ENCODE data around the gene CELF6. TPM values are rescaled to one million over a fixed set of nuclear protein-coding genes. Genes with fewer than 3 reads are reported as not detected.

The CELF6 gene
- polyA plus RNA-seq, 1 of the 3 experiments (the other 2 are of a cell fraction) = 0.20 TPM

DNA sequence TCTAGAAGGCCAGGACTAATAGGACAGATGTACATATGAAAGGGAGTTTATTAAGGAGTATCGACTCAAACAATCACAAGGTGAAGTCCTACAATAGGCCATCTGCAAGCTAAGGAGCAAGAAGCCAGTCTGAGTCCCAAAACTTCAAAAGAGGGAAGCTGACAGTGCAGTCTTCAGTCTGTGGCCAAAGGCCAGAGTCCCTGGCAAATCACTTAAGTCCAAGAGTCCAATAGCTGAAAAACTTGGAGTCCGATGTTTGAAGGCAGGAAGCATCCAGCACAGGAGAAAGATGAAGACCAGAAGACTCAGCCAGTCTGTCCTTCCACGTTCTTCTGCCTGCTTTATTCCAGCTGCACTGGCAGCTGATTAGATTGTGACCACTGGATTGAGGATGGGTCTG lies 11.1 kb upstream of the CELF6 start:
- 93% methylated on average over 3 of the region's 3 CpGs for WGBS (ENCODE audit: low lambda C conversion rate)
- H3K27me3 ChIP-seq (ENCODE audit: insufficient read depth) = no peaks in the 10 kb centered on the region
- ChIA-PET POLR2A (no interaction called here), CTCF (interaction anchor here (0.6 to 0.8 kb wide), 2 partner anchors 10 to 17 kb away, joined by 3 read pairs; no protein-coding TSS in a partner anchor)
- no peak overlapping the region for H2AFZ ChIP-seq (ENCODE audit: low read depth)
- no peaks in the 10 kb centered on the region for H3K79me2 ChIP-seq (ENCODE audit: insufficient read depth)
- H3K9me3 ChIP-seq = no peaks in the 10 kb centered on the region
- H3K4me1 ChIP-seq (ENCODE audit: control insufficient read depth in 1 of 2, insufficient read depth in 2 of 2, low read depth in 1 of 2, low read length in 1 of 2) = no peaks in the 10 kb centered on the region
- TF ChIP-seq YY1 (IDR thresholded peaks at IDR 0.05; ENCODE audit: low read depth) (no peak), RCOR1 (IDR thresholded peaks at IDR 0.05; ENCODE audit: low read length) (no peak), RXRA (IDR thresholded peaks at IDR 0.05; ENCODE audit: borderline replicate concordance, low read depth) (no peak), NRF1 (IDR thresholded peaks at IDR 0.05; ENCODE audit: low read depth, low read length) (no peak), GABPA (IDR thresholded peaks at IDR 0.05; ENCODE audit: low read depth) (no peak), ELF1 (IDR thresholded peaks at IDR 0.05) (no peak), TEAD4 (IDR thresholded peaks at IDR 0.05; ENCODE audit: borderline replicate concordance, insufficient read depth) (no peak), FOXJ3 (CRISPR knock-in tag; IDR thresholded peaks at IDR 0.05) (no peak), MXI1 (IDR thresholded peaks at IDR 0.05; ENCODE audit: low read depth, low read length) (no peak), EP300 (IDR thresholded peaks at IDR 0.05; ENCODE audit: borderline replicate concordance in 1 of 2, low read depth in 1 of 2, low read length in 1 of 2) (no peak), NFIC (IDR thresholded peaks at IDR 0.05; ENCODE audit: borderline replicate concordance) (no peak), EZH2phosphoT487 (IDR thresholded peaks at IDR 0.05; ENCODE audit: borderline replicate concordance, low read depth) (no peak), TCF12 (IDR thresholded peaks at IDR 0.05) (no peak), JUND (IDR thresholded peaks at IDR 0.05) (no peak), RFX5 (IDR thresholded peaks at IDR 0.05; ENCODE audit: low read length) (no peak)
- TF ChIP-seq, protein P1, sequence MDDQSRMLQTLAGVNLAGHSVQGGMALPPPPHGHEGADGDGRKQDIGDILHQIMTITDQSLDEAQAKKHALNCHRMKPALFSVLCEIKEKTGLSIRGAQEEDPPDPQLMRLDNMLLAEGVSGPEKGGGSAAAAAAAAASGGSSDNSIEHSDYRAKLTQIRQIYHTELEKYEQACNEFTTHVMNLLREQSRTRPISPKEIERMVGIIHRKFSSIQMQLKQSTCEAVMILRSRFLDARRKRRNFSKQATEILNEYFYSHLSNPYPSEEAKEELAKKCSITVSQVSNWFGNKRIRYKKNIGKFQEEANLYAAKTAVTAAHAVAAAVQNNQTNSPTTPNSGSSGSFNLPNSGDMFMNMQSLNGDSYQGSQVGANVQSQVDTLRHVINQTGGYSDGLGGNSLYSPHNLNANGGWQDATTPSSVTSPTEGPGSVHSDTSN (IDR thresholded peaks at IDR 0.05) = no peak
- TF ChIP-seq, protein P2, sequence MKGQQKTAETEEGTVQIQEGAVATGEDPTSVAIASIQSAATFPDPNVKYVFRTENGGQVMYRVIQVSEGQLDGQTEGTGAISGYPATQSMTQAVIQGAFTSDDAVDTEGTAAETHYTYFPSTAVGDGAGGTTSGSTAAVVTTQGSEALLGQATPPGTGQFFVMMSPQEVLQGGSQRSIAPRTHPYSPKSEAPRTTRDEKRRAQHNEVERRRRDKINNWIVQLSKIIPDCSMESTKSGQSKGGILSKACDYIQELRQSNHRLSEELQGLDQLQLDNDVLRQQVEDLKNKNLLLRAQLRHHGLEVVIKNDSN (IDR thresholded peaks at IDR 0.05; ENCODE audit: borderline replicate concordance, low read depth) = no peak
- TF ChIP-seq, protein P3, sequence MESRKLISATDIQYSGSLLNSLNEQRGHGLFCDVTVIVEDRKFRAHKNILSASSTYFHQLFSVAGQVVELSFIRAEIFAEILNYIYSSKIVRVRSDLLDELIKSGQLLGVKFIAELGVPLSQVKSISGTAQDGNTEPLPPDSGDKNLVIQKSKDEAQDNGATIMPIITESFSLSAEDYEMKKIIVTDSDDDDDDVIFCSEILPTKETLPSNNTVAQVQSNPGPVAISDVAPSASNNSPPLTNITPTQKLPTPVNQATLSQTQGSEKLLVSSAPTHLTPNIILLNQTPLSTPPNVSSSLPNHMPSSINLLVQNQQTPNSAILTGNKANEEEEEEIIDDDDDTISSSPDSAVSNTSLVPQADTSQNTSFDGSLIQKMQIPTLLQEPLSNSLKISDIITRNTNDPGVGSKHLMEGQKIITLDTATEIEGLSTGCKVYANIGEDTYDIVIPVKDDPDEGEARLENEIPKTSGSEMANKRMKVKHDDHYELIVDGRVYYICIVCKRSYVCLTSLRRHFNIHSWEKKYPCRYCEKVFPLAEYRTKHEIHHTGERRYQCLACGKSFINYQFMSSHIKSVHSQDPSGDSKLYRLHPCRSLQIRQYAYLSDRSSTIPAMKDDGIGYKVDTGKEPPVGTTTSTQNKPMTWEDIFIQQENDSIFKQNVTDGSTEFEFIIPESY (IDR thresholded peaks at IDR 0.05; ENCODE audit: borderline replicate concordance, low read depth) = no peak
- TF ChIP-seq, protein P4, sequence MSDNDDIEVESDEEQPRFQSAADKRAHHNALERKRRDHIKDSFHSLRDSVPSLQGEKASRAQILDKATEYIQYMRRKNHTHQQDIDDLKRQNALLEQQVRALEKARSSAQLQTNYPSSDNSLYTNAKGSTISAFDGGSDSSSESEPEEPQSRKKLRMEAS (IDR thresholded peaks at IDR 0.05; ENCODE audit: low read depth) = no peak
- TF ChIP-seq, protein P5, sequence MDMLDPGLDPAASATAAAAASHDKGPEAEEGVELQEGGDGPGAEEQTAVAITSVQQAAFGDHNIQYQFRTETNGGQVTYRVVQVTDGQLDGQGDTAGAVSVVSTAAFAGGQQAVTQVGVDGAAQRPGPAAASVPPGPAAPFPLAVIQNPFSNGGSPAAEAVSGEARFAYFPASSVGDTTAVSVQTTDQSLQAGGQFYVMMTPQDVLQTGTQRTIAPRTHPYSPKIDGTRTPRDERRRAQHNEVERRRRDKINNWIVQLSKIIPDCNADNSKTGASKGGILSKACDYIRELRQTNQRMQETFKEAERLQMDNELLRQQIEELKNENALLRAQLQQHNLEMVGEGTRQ (IDR thresholded peaks at IDR 0.05; ENCODE audit: borderline replicate concordance, low read depth, low read length) = no peak
- H3K4me3 ChIP-seq (ENCODE audit: low read depth in 2 of 2, low read length in 1 of 2) = no peak overlapping the region
- H3F3A ChIP-seq (replicated peaks; ENCODE audit: insufficient read depth) = peaks cover 4% of the 10 kb centered on the region
- no peak overlapping the region for H3K4me2 ChIP-seq
- no peak for DNase-seq
- H4K20me1 ChIP-seq (ENCODE audit: insufficient read depth) = no peaks in the 10 kb centered on the region
- H3K36me3 ChIP-seq (replicated peaks in 1 of 2; ENCODE audit: control insufficient read depth in 1 of 2, insufficient read depth in 2 of 2, low read length in 1 of 2) = no peaks in the 10 kb centered on the region
- no peak overlapping the region for H3K27ac ChIP-seq (ENCODE audit: low read depth in 2 of 2, low read length in 1 of 2)
- no peak overlapping the region for H3K9ac ChIP-seq
- no peaks in the 10 kb centered on the region for H3K9me2 ChIP-seq
